GM18873 (cell line): ENCODE results near the gene PDZRN3.

ENCODE experiments used
- ATAC-seq: cut with Tn5 transposase; IDR thresholded peaks from one replicate; pipeline ENCODE4 v1.9.1; 2021; ENCODE audit warnings: mild to moderate bottlenecking, moderate library complexity, moderate number of reproducible peaks; ENCODE audit not compliant: unreplicated experiment, low FRiP score

PDZRN3 gene

GRCh38 chr3:73624017-73624820 lies 522 bp downstream of the PDZRN3 start:
- ATAC-seq = no peak

GRCh38 chr3:73623346-73623745 lies 1.4 kb downstream of the PDZRN3 start:
- ATAC-seq = no peak

- ATAC-seq = no peak
These were observed 2.5 kb downstream of the PDZRN3 start for GRCh38 chr3:73622091-73622805.

GRCh38 chr3:73621388-73621787 lies 3.4 kb downstream of the PDZRN3 start:
- no peak for ATAC-seq

- no peak for ATAC-seq
These were observed 6.3 kb downstream of the PDZRN3 start for GRCh38 chr3:73618461-73618860.

- no peak for ATAC-seq
These were observed 8.7 kb downstream of the PDZRN3 start for GRCh38 chr3:73616056-73616455.

GRCh38 chr3:73614419-73614818 lies 10.3 kb downstream of the PDZRN3 start:
- ATAC-seq = no peak

- no peak for ATAC-seq
These were observed 13.6 kb downstream of the PDZRN3 start for GRCh38 chr3:73611176-73611575.

- ATAC-seq = no peak
These were observed 14.2 kb downstream of the PDZRN3 start for GRCh38 chr3:73610493-73610892.

GRCh38 chr3:73609655-73610054 lies 15.1 kb downstream of the PDZRN3 start:
- no peak for ATAC-seq

- no peak for ATAC-seq
These were observed 15.5 kb downstream of the PDZRN3 start for GRCh38 chr3:73609315-73609641.

- no peak for ATAC-seq
These were observed 16.1 kb downstream of the PDZRN3 start for GRCh38 chr3:73608456-73609314.

- no peak for ATAC-seq
These were observed 18.9 kb downstream of the PDZRN3 start for GRCh38 chr3:73605861-73606260.

- no peak for ATAC-seq
These were observed 19.3 kb downstream of the PDZRN3 start for GRCh38 chr3:73605412-73605811.

- no peak for ATAC-seq
These were observed 20.3 kb downstream of the PDZRN3 start for GRCh38 chr3:73604451-73604850.

- no peak for ATAC-seq
These were observed 21.0 kb downstream of the PDZRN3 start for GRCh38 chr3:73603762-73604171.

GRCh38 chr3:73602170-73602569 lies 22.6 kb downstream of the PDZRN3 start:
- no peak for ATAC-seq

- ATAC-seq = no peak
These were observed 23.3 kb downstream of the PDZRN3 start for GRCh38 chr3:73601481-73601880.

- ATAC-seq = no peak
These were observed 23.7 kb downstream of the PDZRN3 start for GRCh38 chr3:73601011-73601410.

GRCh38 chr3:73600293-73600938 lies 24.3 kb downstream of the PDZRN3 start:
- ATAC-seq = no peak

GRCh38 chr3:73599605-73600004 lies 25.1 kb downstream of the PDZRN3 start:
- no peak for ATAC-seq
